HG03439 (cell line): ENCODE measurements around the gene PPP3R2.

ENCODE experiments used
- ATAC-seq: cut with Tn5 transposase; IDR thresholded peaks from one replicate; pipeline ENCODE4 v1.9.1; 2021; ENCODE audit warnings: mild to moderate bottlenecking, moderate library complexity; ENCODE audit not compliant: unreplicated experiment

PPP3R2 gene

GRCh38 chr9:101594796-101595195 is at the start of gene PPP3R2:
TSS of gene PPP3R2 (minus strand) at chr9:101594969. CDS start at chr9:101594921, 48 bp downstream.
- ATAC-seq = no peak

GRCh38 chr9:101639785-101640665 is 45.3 kb upstream of the PPP3R2 start:
- no peak for ATAC-seq

DNA sequence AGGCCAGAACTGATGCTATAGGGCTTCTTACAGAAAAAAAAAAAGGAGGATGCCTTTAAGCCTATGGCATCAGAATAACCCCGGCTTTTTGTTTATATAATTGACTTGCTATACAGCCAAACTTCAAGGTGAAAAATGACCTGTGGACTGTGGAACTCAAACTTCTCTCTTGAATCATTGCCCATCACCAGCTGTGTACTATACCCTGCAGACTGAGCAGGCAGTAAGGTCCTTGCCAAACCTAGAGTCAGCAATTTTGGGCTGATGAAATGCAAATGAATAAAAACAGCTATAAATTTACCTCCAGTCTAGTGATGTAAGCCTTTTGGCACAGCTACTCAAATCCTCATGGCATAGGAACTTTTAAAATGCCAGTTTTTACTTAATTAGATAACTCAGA is 44.5 kb upstream of the PPP3R2 start:
- no peak for ATAC-seq

- ATAC-seq = no peak
Observed at GRCh38 chr9:101636247-101636646, 41.5 kb upstream of the PPP3R2 start.

DNA sequence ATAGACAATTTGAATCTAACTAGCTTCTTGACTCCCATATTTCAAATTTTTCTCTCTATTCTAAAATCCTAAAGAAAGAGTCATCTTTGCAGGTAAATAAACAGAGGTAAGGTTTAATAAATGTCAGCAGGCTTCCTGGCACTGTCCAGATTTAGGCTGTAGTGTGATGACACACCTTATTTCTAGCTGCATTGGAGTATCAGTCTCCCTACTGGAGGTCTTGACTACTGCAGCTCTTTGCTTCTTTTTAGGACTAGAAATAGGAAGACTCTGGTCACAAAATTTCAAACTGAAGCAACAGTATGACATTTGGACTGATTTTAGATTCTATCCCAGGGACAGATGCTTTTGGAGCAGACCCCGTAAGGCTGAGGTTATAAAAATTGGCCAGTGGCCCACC is 40.7 kb upstream of the PPP3R2 start:
- no peak for ATAC-seq

DNA sequence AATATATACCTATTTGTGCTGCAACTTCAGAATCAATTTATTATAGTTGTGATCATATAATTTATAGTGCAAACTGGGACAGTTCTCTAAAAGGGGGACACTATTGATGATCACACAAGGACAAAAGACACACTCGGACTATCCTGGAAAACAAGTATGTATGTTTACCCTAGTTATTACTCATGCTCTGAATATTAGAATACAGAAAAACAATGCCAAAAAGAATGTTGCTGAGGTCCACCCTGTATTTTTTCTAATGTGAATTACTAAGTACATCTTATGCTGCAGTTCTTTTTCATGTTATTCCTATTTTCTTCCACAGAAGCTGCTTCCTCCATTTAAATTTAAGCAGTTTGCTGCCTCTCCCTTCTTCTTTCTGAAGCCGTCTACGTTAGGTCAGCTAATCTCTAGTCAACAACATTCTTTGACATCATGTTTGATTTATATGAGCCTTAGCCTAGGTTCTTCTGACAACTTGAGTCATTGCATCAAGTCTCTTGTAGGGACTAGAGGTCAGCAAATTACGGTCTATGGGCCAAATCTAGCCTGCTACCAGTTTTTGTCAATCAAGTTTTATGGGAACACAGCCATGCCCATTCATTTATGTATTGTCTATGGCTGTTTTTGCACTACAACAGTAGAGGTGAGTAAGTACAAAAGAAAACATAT is 40.1 kb upstream of the PPP3R2 start:
- ATAC-seq = no peak

- ATAC-seq = no peak
Observed at GRCh38 chr9:101632611-101633010, 37.8 kb upstream of the PPP3R2 start.

GRCh38 chr9:101631892-101632291 is 37.1 kb upstream of the PPP3R2 start:
- no peak for ATAC-seq

DNA sequence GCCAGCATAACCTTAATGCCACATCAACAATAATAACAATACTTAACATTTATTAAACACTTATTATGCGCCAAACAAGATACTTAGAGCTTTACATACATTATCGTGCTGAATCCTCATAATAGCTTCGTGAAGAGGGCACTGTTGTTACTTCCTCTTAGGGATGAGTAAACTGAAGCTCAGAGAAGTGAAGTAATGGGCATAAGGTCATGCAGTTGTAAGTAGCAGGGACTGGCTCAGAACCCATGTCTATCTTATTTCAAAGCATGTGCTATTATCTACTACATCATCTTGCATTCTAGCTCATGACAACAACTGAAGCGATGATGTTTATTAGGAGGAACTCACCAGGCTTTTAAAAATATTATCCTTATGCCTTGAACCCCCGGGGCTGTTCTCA is 34.9 kb upstream of the PPP3R2 start:
- ATAC-seq = no peak

DNA sequence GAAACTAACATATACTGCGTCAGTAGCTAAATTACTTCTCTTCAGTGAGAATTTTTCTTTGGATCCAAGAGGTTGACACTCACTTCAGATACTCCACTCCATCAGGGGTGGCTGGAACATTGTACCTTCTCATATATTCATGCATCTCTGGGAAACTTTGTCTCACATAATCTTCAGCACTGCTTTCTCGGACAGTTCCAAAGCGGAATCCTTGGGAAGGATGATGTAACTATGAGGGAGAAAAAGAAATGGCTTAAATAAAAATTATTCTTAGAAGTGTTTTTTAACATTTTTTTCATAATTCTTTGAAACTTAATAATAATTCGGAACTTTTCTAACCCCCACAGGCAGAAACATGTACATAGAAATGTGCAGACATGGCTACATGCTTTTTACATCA is 33.4 kb upstream of the PPP3R2 start:
- no peak for ATAC-seq

DNA sequence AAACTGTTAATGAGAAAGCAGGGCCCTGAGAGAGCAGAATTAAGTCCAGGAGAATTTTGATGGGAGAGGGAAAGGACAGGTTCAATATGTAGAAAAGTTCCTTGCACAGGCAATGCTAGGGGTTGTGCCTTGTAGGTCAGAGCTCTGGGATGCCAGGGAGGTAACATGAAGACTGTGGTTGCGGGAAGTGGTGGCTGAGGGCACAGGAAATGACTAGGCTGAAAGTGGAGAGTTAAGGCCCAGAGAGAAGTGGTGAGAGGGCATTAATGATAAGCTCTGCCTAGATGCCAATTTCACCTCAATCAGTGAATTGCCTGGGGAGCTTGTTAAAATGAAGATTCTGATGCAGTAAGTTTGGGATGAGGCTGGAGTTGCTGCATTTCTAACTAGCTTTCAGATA is 31.5 kb upstream of the PPP3R2 start:
- no peak for ATAC-seq

DNA sequence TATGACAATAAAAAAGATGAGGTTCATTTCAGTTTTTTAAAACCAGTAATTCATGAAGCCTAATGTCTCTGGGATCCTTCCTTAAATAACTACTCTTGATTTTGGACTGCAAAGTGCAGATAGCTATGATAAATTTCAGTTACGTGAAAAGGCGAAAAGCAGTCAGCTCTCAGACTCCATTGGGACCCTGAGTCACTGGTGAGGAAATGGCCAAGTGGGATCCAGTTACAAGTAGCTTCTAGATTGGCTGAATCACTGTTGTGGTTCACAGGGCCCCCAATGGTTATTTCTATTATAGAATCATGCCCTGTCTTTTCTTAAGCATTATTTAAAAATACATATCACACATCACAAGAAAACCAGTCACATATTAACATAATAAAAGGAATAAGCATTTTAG is 31.1 kb upstream of the PPP3R2 start:
- ATAC-seq = no peak

DNA sequence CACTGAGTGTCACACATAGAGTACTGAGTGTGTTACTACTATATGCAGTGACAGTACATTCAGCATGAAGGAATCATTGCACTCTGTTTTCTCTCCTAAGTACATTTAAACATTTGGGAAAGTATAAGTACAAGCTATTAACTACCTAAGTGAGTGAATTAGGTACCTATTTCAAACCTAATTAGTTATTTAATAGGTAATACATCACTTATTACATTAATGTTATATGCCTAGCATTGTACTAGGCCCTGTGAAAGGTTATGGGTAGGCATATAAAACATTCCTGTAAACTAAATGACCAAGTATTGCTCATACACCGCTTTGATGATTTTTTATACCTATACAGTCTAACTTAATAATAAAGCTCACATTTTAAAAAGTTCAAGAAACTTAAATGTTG is 25.7 kb upstream of the PPP3R2 start:
- no peak for ATAC-seq

DNA sequence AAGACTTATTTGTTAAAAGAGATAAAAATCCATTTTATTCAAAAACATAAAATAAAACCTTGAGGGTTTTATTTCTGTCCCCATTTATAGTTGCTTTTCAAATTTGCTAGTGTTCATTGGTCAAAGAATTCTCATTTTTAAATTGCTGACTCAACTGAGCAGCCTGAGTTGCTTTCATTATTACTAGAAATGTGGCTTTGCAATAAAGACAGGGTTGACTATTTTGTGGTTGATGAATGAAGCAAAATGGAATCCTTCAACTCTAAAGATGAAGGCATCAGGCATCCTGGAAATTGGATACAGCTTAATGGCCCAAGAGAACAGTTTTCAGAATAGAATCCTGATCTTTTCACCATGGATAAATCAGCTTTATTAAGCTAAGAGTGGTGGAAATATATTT is 23.9 kb upstream of the PPP3R2 start:
- ATAC-seq = no peak

DNA sequence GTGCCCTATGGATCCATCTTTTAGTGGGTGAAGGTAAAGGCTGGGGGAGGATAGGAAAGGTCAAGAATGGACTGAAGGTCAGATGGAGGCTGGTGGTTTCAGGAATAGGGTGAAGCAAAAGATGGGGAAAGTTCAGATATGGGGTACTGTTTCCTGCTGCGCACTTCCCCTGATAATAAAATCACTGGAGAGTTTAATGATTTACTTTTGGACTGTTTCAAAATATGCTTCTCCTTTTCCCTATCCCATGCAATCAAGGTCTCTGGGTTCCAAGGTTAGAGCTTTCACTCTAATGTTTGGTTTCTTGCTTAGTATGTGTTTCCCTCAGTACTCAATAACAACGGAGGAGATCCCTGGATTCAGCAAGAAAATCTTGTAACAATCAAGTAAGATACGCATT is 10.8 kb upstream of the PPP3R2 start:
- ATAC-seq = no peak

DNA sequence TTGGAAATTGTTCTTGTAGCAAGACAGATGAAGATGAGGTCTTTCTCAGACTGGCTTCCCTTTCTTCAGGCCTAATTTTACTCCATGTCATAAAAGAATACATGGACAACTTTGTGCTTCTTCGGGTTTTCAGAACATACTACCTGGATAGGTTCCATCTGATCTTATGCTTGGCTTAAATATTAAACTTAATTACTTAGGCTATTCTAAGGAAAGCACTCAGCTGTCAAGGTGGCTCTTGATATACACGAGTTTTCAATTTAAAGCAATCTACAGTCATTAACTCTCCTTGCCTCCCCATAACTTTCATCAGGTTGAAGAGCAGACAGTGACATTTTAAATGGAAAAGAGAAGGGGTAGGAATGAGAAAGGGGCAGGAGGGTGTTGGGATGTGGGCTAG is 9.5 kb upstream of the PPP3R2 start:
- ATAC-seq = no peak

GRCh38 chr9:101601904-101602765 is 7.4 kb upstream of the PPP3R2 start:
- no peak for ATAC-seq

DNA sequence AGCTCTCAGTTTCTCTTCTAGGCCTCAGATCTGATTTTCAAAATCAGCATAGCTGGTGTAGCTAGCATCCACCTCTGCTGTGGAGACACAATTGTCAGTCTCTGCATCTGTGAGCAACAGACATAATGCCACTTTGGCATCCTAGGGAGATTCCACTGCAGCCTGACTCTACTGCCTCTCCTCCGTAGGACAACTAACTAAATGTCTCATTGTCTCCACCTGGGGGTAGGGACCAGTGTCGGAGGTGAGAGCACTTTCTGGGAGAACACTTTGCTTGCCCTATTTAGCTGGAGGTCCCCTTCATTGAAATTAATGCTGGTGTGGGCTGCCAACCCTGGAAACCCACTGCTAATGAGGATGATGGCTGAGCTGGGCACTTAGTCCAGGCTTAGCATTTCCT is 1.4 kb downstream of the PPP3R2 start:
- no peak for ATAC-seq

- ATAC-seq = no peak
Observed at GRCh38 chr9:101592788-101593187, 2.0 kb downstream of the PPP3R2 start.

DNA sequence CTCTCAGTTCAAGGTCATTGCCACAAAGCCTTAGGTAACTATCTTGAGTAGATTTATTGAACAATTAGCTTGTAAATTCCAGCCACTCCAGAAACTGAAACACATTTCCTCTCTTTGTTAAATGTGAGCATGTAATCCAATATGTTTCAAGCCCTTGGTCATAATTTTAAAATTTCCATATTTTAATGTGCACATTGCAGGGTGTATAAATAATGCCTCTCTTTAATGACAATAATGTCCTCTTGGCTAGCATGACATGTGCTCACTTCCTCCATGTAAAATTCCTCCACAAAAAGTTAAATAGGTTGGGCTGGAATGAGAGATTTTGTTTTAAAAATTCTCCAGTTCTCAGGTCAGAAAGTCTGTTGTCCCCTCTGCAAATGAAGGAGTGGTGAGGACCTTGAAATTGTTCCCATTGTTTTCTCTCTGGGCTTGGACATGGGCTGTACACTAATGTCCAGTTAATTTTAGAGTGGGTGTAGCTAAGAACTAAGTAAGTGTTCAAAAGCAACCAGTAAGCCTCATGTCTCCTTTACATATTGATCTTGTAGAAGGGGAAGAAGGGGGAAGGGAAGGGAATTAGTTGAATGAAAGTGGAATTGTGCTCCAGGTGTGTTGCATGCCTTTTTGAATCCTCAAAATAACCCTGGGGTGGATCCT is 2.9 kb downstream of the PPP3R2 start:
- no peak for ATAC-seq

- ATAC-seq = no peak
Observed at GRCh38 chr9:101590901-101591300, 3.9 kb downstream of the PPP3R2 start.
